ENCODE results near the gene TMEM213. TPM values are rescaled to one million over a fixed set of nuclear protein-coding genes. Genes with fewer than 3 reads are reported as not detected.

TMEM213 gene
- total and polyA plus RNA-seq, 2 of the 8 experiments (the other 6 are each of a cell fraction or from before 2014, with no cell fraction given), result 0.21 to 0.67 TPM

- WGBS, 2 experiments (ENCODE audit: extremely low coverage in 1 of 2, insufficient coverage in 1 of 2, insufficient read length in 1 of 2, insufficient replicate concordance in 2 of 2, low coverage in 1 of 2, low lambda C conversion rate in 2 of 2, missing lambda C conversion rate in 1 of 2), result 85% methylated on average over 9 of the region's 9 CpGs; no CpG with 5 or more reads in 1 of the 2 experiments
Observed at GRCh38 chr7:138838166-138838565, 40.4 kb downstream of the TMEM213 start.

More at GRCh38 chr7:138838166-138838565, 40.4 kb downstream of the TMEM213 start:
- no peak overlapping the region for H3K18ac ChIP-seq (ENCODE audit: extremely low read depth, low read length)
- peaks cover 0 to 15% (median 7%) of the 10 kb centered on the region in 4 experiments; a peak in 3 of 8 replicates for H3K36me3 ChIP-seq (ENCODE audit: control insufficient read depth in 2 of 4, insufficient read depth in 4 of 4, low read length in 3 of 4)
- H3K4ac ChIP-seq (replicated peaks; ENCODE audit: insufficient read length, low read depth, low read length), result no peak overlapping the region
- no peaks in the 10 kb centered on the region for H4K20me1 ChIP-seq (replicated peaks in 1 of 2; ENCODE audit: control insufficient read depth in 1 of 2, insufficient read depth in 2 of 2, low read length in 2 of 2)
- no peak overlapping the region for H3K56ac ChIP-seq (replicated peaks; ENCODE audit: insufficient read length, low read depth, low read length)
- no peak overlapping the region for H3K23ac ChIP-seq (ENCODE audit: insufficient read length)
- no peak for FAIRE-seq
- no peak overlapping the region for H2BK120ac ChIP-seq (replicated peaks; ENCODE audit: low read depth, low read length)
- no peak overlapping the region for H4K8ac ChIP-seq (ENCODE audit: extremely low read depth, insufficient read depth, low read length)
- H2BK5ac ChIP-seq (ENCODE audit: low read depth, low read length), result no peak overlapping the region
- H3K79me2 ChIP-seq (ENCODE audit: control insufficient read depth in 1 of 2, insufficient read depth in 2 of 2, low read length in 2 of 2), result no peaks in the 10 kb centered on the region
- no peaks in the 10 kb centered on the region for H3K79me1 ChIP-seq (ENCODE audit: low read depth, low read length)
- no peak for DNase-seq (ENCODE audit: low read depth in 1 of 2, low spot score in 2 of 2)
- no peak overlapping the region for H3K14ac ChIP-seq (ENCODE audit: insufficient read length)
- no peak overlapping the region for H3K27ac ChIP-seq (ENCODE audit: low read depth, low read length)
- H3K4me1 ChIP-seq (replicated peaks in 1 of 4; ENCODE audit: control insufficient read depth in 3 of 4, insufficient read depth in 4 of 4, low read length in 3 of 4), result peaks cover 0 to 5% (median 2%) of the 10 kb centered on the region in 4 experiments; a peak in 2 of 7 replicates
- no peak overlapping the region for H3K4me2 ChIP-seq (ENCODE audit: insufficient read depth in 1 of 2, low read depth in 2 of 2, low read length in 2 of 2)
- H3K27me3 ChIP-seq (replicated peaks in 1 of 4; ENCODE audit: control insufficient read depth in 3 of 4, extremely low read depth in 1 of 4, insufficient read depth in 3 of 4, low read length in 3 of 4), result no peaks in the 10 kb centered on the region
- ChIA-PET CTCF (ENCODE audit: partially characterized antibody) (interaction anchor here (0.9 to 1.6 kb wide), 7 partner anchors 12 to 1182 kb away, joined by 3 to 6 read pairs (median 3); no protein-coding TSS in a partner anchor), POLR2A (ENCODE audit: partially characterized antibody) (no interaction called here)
- no peak overlapping the region for H2BK15ac ChIP-seq (ENCODE audit: low read length)
- H2AFZ ChIP-seq (ENCODE audit: low read length), result no peak overlapping the region
- H3K9ac ChIP-seq (replicated peaks in 1 of 4; ENCODE audit: extremely low read depth in 1 of 4, low read depth in 3 of 4, low read length in 3 of 4), result peak overlapping the region in 1 of 4 experiments; percentile 21; a peak in 1 of 7 replicates
- H4K5ac ChIP-seq (ENCODE audit: insufficient read length, low read depth, low read length), result no peak overlapping the region
- H3K23me2 ChIP-seq (ENCODE audit: low read depth, low read length), result no peaks in the 10 kb centered on the region
- TF ChIP-seq CBX5 (IDR thresholded peaks at IDR 0.05; ENCODE audit: low read depth, low read length) (no peak), ATF2 (IDR thresholded peaks at IDR 0.05; ENCODE audit: low read length) (no peak), SUZ12 (IDR thresholded peaks at IDR 0.05; ENCODE audit: low read length) (no peak), EZH2 (IDR thresholded peaks at IDR 0.05; ENCODE audit: low read depth, low read length, severe bottlenecking) (no peak), RNF2 (IDR thresholded peaks at IDR 0.05; ENCODE audit: borderline replicate concordance, low read depth, low read length, missing control alignments, poor library complexity, severe bottlenecking) (no peak), CTCF (IDR thresholded peaks at IDR 0.05; ENCODE audit: control extremely low read depth in 1 of 3, insufficient read depth in 1 of 3, low read depth in 1 of 3, low read length in 3 of 3) (peak in 2 of 3 experiments; percentile 19 to 41; a peak in 2 of 4 replicates), RAD21 (IDR thresholded peaks at IDR 0.05 in 1 of 2, conservative IDR thresholded peaks at IDR 0.05 in 1 of 2; ENCODE audit: low read depth in 2 of 2, low read length in 2 of 2) (peak in 1 of 2 experiments; percentile 26; a peak in 2 of 4 replicates)
- no peak overlapping the region for H3K4me3 ChIP-seq (ENCODE audit: extremely low read depth in 1 of 4, insufficient read depth in 2 of 4, low read depth in 3 of 4, low read length in 4 of 4)
- H2BK12ac ChIP-seq (ENCODE audit: low read depth, low read length), result no peak overlapping the region
- no peak overlapping the region for H4K91ac ChIP-seq (replicated peaks; ENCODE audit: insufficient read length, low read length)
- no peak overlapping the region for H2AK5ac ChIP-seq (ENCODE audit: low read depth, low read length)
- H3K9me3 ChIP-seq (ENCODE audit: insufficient read depth in 2 of 2, low read depth in 1 of 2, low read length in 1 of 2), result no peaks in the 10 kb centered on the region
- no peak overlapping the region for H2BK20ac ChIP-seq (ENCODE audit: low read length)

All from H1 (cell line).